Kidney (tissue), 14 donors: ENCODE data around the gene SRA1. TPM values are rescaled to one million over a fixed set of nuclear protein-coding genes. Genes with fewer than 3 reads are reported as not detected.
"Not testable (repeated sequence)": the region's sequence is repeated elsewhere in the genome, so short reads cannot be mapped to it uniquely, and the experiment has no call there.

ENCODE experiments used
- DNase-seq, 5 donors: peaks; one replicate each; pipeline ENCODE4 v3.0.0-alpha.2; 2013 to 2020
- FAIRE-seq: peaks from 2 replicates; lab custom pipeline; 2012; peaks lifted over from hg19 to GRCh38; lab: Jason Lieb, UNC
- H3K27ac ChIP-seq, 2 donors: one replicate each; pipeline ENCODE4 v1.7.0; 2013; ENCODE audit warnings: low read depth in 2 of 2, low read length in 2 of 2, inconsistent platforms in 1 of 2
- H3K27me3 ChIP-seq: one replicate; pipeline ENCODE4 v1.7.1; 2013; ENCODE audit warnings: low read length, inconsistent platforms; ENCODE audit not compliant: control insufficient read depth, insufficient read depth
- H3K36me3 ChIP-seq, 3 donors: one replicate each; pipeline versions ENCODE4 v1.7.0 to v1.7.1; 2013; ENCODE audit warnings: low read length in 3 of 3, control low read depth in 1 of 3, inconsistent platforms in 1 of 3; ENCODE audit not compliant: insufficient read depth in 3 of 3, control insufficient read depth in 2 of 3
- H3K4me1 ChIP-seq, 3 donors: one replicate each; pipeline versions ENCODE4 v1.7.0 to v1.7.1; 2013; ENCODE audit warnings: low read length in 3 of 3, inconsistent platforms in 1 of 3, low read depth in 1 of 3; ENCODE audit not compliant: control insufficient read depth in 2 of 3, insufficient read depth in 2 of 3
- H3K4me3 ChIP-seq, 3 donors: one replicate each; pipeline versions ENCODE4 v1.7.0 to v1.8.1; 2013; ENCODE audit warnings: low read length in 3 of 3, control low read depth in 1 of 3, inconsistent platforms in 1 of 3
- H3K9ac ChIP-seq, 3 donors: one replicate each; pipeline versions ENCODE4 v1.7.0 to v1.7.1; 2013; ENCODE audit warnings: low read length in 3 of 3, control low read depth in 1 of 3, inconsistent platforms in 1 of 3
- H3K9me3 ChIP-seq, 3 donors: one replicate each; pipeline versions ENCODE4 v1.7.0 to v1.7.1; 2013; ENCODE audit warnings: low read length in 3 of 3, control low read depth in 1 of 3, inconsistent platforms in 1 of 3; ENCODE audit not compliant: control insufficient read depth in 2 of 3, insufficient read depth in 1 of 3
- intact Hi-C: fragments of 100-400 bp; cut with DNase I; formaldehyde crosslinking; loops from one replicate; pipeline ENCODE4 v1.11.1; 2022
- polyA plus RNA-seq: library from polyadenylated mRNA; stranded (reverse); fragments of 350-450 nt; fragmentation: Illumina TruSeq; extraction: RNeasy Lipid Tissue Mini Kit (QIAGEN cat#74804); gene quantifications from one replicate; pipeline ENCODE4 v1.2.3, GENCODE V29; 2014; ENCODE audit warnings: low read depth, low replicate concordance; ENCODE audit not compliant: insufficient read depth
- total RNA-seq: library from RNA; stranded (reverse); fragmentation: NEBNext Ultra II Directional; extraction: Animal tissue kit (Norgen Biotek cat#: 25700); gene quantifications from one replicate; pipeline ENCODE4 v1.2.1, GENCODE V29; 2021
- TF ChIP-seq, protein P1 (sequence below): IDR thresholded peaks from 3 replicates; pipeline ENCODE4 v1.5.1; 2012; ENCODE audit warnings: mild to moderate bottlenecking, moderate library complexity, borderline replicate concordance; ENCODE audit not compliant: insufficient read depth; ENCODE audit errors: extremely low read depth
- donor health status: control.
- donor health status: control.
- donor health status: control.
- donor health status: control.
- donor health status: control.
- donor health status: DM: yes; HTN: yes; CAD: no.
- donor health status: Normal renal cell carcinoma (clear cell type).

SRA1 gene
- total and polyA plus RNA-seq, 2 donors from 2014 or later = 31.3 to 52.4 TPM

DNA sequence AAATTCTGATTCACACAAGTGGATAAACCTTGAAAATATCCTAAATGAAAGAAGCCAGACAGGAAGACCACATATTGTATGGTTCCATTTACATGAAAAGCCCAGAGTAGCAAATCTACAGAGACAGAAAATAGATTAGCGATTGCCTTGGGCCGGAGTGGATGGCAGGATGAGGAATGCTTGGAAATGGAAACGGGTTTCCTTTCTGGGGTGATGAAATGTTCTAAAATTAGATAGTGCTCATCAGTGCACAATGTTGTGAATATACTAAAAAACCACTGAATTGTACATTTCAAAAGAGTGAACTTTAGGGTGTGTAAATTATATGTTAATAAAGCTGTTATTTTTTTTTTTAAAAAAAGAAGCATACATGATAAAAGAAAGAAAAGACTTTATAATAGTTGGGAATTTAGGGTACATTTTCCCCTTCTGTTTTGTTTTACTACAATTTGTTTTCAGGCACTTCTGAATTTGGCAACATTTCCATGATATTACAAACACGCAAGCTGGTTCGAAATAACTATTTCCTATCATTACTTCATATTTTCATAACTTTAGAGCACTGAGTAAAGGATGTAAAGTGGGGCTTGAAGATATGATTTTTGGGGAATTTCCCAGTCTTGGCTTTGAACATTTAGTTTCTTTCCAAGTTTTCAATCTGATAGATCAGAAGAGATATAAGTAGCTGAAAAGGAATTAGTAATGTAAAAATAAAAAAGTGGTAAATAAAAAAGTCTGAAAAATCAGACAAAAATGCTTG lies 31.2 kb upstream of the SRA1 start:
- Histone ChIP-seq H3K9ac (no peak overlapping the region), H3K9me3 (no peaks in the 10 kb centered on the region), H3K27me3 (no peaks in the 10 kb centered on the region), H3K4me3 (no peak overlapping the region), H3K36me3 (no peaks in the 10 kb centered on the region), H3K27ac (no peak overlapping the region), H3K4me1 (no peaks in the 10 kb centered on the region)
- DNase-seq (no peak), FAIRE-seq (no peak)
- TF ChIP-seq, protein P1, sequence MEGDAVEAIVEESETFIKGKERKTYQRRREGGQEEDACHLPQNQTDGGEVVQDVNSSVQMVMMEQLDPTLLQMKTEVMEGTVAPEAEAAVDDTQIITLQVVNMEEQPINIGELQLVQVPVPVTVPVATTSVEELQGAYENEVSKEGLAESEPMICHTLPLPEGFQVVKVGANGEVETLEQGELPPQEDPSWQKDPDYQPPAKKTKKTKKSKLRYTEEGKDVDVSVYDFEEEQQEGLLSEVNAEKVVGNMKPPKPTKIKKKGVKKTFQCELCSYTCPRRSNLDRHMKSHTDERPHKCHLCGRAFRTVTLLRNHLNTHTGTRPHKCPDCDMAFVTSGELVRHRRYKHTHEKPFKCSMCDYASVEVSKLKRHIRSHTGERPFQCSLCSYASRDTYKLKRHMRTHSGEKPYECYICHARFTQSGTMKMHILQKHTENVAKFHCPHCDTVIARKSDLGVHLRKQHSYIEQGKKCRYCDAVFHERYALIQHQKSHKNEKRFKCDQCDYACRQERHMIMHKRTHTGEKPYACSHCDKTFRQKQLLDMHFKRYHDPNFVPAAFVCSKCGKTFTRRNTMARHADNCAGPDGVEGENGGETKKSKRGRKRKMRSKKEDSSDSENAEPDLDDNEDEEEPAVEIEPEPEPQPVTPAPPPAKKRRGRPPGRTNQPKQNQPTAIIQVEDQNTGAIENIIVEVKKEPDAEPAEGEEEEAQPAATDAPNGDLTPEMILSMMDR = no peak
- intact Hi-C loops = no loop called here

DNA sequence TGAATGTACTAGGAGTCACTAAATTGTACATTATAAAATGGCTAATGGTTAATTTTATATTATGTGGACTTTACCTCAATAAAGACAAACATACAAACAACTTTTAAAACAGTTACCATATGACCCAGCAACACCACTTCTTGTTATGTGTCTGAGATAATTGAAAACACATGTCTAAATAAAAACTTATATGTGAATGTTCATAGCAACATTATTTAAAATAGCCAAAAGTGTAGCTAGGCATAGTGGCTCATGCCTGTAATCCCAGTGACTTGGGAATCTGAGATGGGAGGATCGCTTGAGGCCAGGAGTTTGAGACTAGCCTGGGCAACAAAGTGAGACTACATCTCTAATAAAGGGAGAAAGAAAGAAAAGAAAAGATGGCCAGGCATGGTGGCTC lies 30.2 kb upstream of the SRA1 start:
- FAIRE-seq (no peak), DNase-seq (no peak)
- Histone ChIP-seq H3K9ac (no peak overlapping the region), H3K27me3 (no peaks in the 10 kb centered on the region), H3K36me3 (no peaks in the 10 kb centered on the region), H3K4me3 (no peak overlapping the region), H3K9me3 (no peaks in the 10 kb centered on the region), H3K4me1 (no peaks in the 10 kb centered on the region), H3K27ac (no peak overlapping the region)
- intact Hi-C loops = no loop called here
- TF ChIP-seq, protein P1 = no peak

DNA sequence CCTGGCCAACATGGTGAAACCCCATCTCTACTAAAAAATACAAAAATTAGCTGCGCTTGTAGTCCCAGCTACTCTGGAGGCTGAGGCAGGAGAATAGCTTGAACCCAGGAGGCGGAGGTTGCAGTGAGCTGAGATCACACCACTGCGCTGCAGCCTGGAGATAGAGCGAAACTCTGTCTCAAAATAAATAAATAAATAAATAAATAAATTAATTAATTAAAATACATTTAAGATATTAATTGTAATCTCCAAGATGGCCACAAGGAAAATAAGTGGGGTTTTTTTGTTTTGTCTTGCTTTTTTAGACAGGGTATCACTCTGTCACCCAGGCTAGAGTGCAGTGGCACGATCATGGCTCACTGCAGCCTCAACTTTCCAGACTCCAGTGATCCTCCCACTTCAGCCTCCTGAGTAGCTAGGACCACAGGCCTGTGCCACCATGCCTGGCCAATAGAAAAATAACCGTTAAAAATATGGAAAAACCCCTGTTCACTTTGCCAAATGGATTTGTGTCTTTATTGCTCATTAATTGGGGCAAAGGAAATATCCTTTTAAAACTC lies 22.0 kb upstream of the SRA1 start:
- H3K36me3 ChIP-seq, H3K4me3 ChIP-seq, H3K4me1 ChIP-seq, H3K9me3 ChIP-seq, H3K27me3 ChIP-seq, intact Hi-C loops, H3K27ac ChIP-seq, H3K9ac ChIP-seq, DNase-seq, FAIRE-seq: not testable (repeated sequence)

DNA sequence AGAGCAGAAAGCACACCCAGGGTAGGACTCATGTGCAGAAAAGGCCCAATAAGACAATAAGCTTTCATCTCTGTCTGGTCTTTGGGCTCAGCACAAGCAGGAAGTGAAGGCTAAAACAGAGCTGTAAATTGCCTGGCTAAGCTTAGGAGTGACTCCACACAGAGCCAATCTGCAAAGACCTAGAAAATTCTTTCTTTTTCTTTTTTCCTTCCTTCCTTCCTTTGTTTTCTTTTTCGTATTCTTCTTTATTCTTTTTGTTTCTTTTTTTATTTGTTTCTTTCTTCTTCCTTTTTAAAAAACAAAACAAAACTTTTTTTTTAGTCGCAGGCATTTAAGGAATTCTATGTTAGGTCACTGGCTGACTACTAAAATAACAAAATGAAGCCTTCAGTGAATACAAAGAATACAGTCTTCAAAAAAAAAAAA lies 19.5 kb upstream of the SRA1 start:
- intact Hi-C loops = no loop called here
- FAIRE-seq (no peak), DNase-seq (no peak)
- H3K27ac ChIP-seq = no peak overlapping the region
- no peaks in the 10 kb centered on the region for H3K4me1 ChIP-seq
- H3K9ac ChIP-seq = no peak overlapping the region
- no peaks in the 10 kb centered on the region for H3K27me3 ChIP-seq
- no peaks in the 10 kb centered on the region for H3K36me3 ChIP-seq
- TF ChIP-seq, protein P1 = no peak
- H3K9me3 ChIP-seq = no peaks in the 10 kb centered on the region
- H3K4me3 ChIP-seq = no peak overlapping the region
